GM12878 (cell line): ENCODE data around the gene FAHD1. TPM values are rescaled to one million over a fixed set of nuclear protein-coding genes. Genes with fewer than 3 reads are reported as not detected.

ENCODE experiments used
- ATAC-seq: fragments of 200-7000 bp; cut with Tn5 transposase; 3 replicates; pipeline ENCODE4 v1.9.1; 2020; ENCODE audit warnings: mild to moderate bottlenecking, moderate library complexity
- BruUV-seq: library from RNA; stranded (reverse); fragments of 400-500 nt; replicated peaks from 2 replicates; lab custom pipeline; 2021; lab: Mats Ljungman, UMichigan
- CTCF ChIA-PET: fragments of 300-600 bp; sonication (Branson Sonifier 250); formaldehyde crosslinking; extraction: SDS; loops from one replicate; lab custom pipeline; 2021; ENCODE audit warnings: inconsistent platforms; lab: Yijun Ruan, JAX
- POLR2A ChIA-PET: fragments of 350-600 bp; formaldehyde crosslinking; extraction: SDS; loops from one replicate; lab custom pipeline; 2021; ENCODE audit warnings: inconsistent platforms; lab: Charles Lee
- RAD21 ChIA-PET: fragments of 300-600 bp; sonication (Branson Sonifier 250); formaldehyde crosslinking; loops from one replicate; lab custom pipeline; 2023; ENCODE audit warnings: antibody characterized with exemption; ENCODE audit not compliant: unreplicated experiment; lab: Charles Lee
- SMC1A ChIA-PET: fragments of 300-600 bp; sonication (Branson Sonifier 250); formaldehyde crosslinking; loops from one replicate; lab custom pipeline; 2023; ENCODE audit not compliant: unreplicated experiment, uncharacterized antibody; lab: Charles Lee
- DNase-seq: peaks from one replicate; pipeline ENCODE4 v3.0.0-alpha.2; 2011; ENCODE audit warnings: low read depth, low spot score
- FAIRE-seq: peaks from 3 replicates; lab custom pipeline; 2011; peaks lifted over from hg19 to GRCh38; lab: Jason Lieb, UNC
- H2AFZ ChIP-seq: 2 replicates; pipeline ENCODE4 v1.6.0; 2011; ENCODE audit warnings: low read depth, low read length, control low read depth; ENCODE audit not compliant: control insufficient read depth
- H3K27ac ChIP-seq: 2 replicates; pipeline ENCODE4 v1.5.1; 2011; ENCODE audit warnings: control low read depth; ENCODE audit not compliant: control insufficient read depth, insufficient read depth
- H3K27me3 ChIP-seq, 2 experiments: replicated peaks in 1 of 2; 2 replicates each; pipeline versions ENCODE4 v1.6.0 to v1.6.1; 2011; ENCODE audit warnings: low read length in 1 of 2; ENCODE audit not compliant: control insufficient read depth in 2 of 2, insufficient read depth in 2 of 2
- H3K36me3 ChIP-seq, 2 experiments: 2 replicates each; pipeline ENCODE4 v1.5.1; 2011; ENCODE audit warnings: low read length in 1 of 2; ENCODE audit not compliant: control insufficient read depth in 2 of 2, insufficient read depth in 2 of 2
- H3K4me1 ChIP-seq: 2 replicates; pipeline ENCODE4 v1.6.1; 2011; ENCODE audit warnings: mild to moderate bottlenecking, low read length, moderate library complexity, mixed read lengths; ENCODE audit not compliant: control insufficient read depth, insufficient read depth
- H3K4me2 ChIP-seq: 2 replicates; pipeline ENCODE4 v1.6.0; 2011; ENCODE audit warnings: control low read depth; ENCODE audit not compliant: control insufficient read depth, insufficient read depth
- H3K4me3 ChIP-seq: fragments of 200-600 bp; sonication (generic); 2 replicates; pipeline ENCODE4 v1.5.1; 2016
- H3K79me2 ChIP-seq: 2 replicates; pipeline ENCODE4 v1.6.0; 2011; ENCODE audit warnings: low read length; ENCODE audit not compliant: control insufficient read depth, insufficient read depth
- H3K9ac ChIP-seq: 2 replicates; pipeline ENCODE4 v1.8.0; 2011; ENCODE audit warnings: low read length, control low read depth, mixed read lengths; ENCODE audit not compliant: control insufficient read depth, insufficient read depth
- H3K9me3 ChIP-seq: replicated peaks from 3 replicates; pipeline ENCODE4 v1.5.1; 2011; ENCODE audit warnings: mild to moderate bottlenecking, low read length; ENCODE audit not compliant: control insufficient read depth, insufficient read depth
- H4K20me1 ChIP-seq: 2 replicates; pipeline ENCODE4 v1.6.0; 2011; ENCODE audit not compliant: control insufficient read depth, insufficient read depth
- ATF2 ChIP-seq: IDR thresholded peaks from 2 replicates; pipeline ENCODE4 v1.6.1; 2012; ENCODE audit warnings: low read length, inconsistent platforms
- BACH1 ChIP-seq: fragments of 450-650 bp; IDR thresholded peaks from 2 replicates; pipeline ENCODE4 v1.6.1; 2017; ENCODE audit warnings: mild to moderate bottlenecking, borderline replicate concordance
- CBX5 ChIP-seq: sonication (generic); IDR thresholded peaks from 2 replicates; pipeline ENCODE4 v1.6.1; 2016; ENCODE audit warnings: low read depth, moderate library complexity, mild to moderate bottlenecking, inconsistent platforms
- EGR1 ChIP-seq, 2 experiments: IDR thresholded peaks; 1 replicate in 1 of 2; 2 replicates in 1 of 2; pipeline ENCODE4 v1.6.1; 2011 to 2012; ENCODE audit warnings: low read depth in 2 of 2, low read length in 2 of 2, borderline replicate concordance in 1 of 2, mild to moderate bottlenecking in 1 of 2, moderate library complexity in 1 of 2
- HSF1 ChIP-seq: fragments of 150-350 bp; IDR thresholded peaks from 2 replicates; pipeline ENCODE4 v1.6.1; 2014; ENCODE audit warnings: mild to moderate bottlenecking, low read depth, low read length
- IRF4 ChIP-seq: IDR thresholded peaks from 2 replicates; pipeline ENCODE4 v1.6.1; 2011; ENCODE audit warnings: low read depth, low read length
- NFYB ChIP-seq: IDR thresholded peaks from 2 replicates; pipeline ENCODE4 v1.6.1; 2011; ENCODE audit warnings: low read depth, mild to moderate bottlenecking, low read length, improper control_type of control experiment, moderate library complexity; ENCODE audit not compliant: insufficient read depth
- POU2F2 ChIP-seq: IDR thresholded peaks from 3 replicates; pipeline ENCODE4 v1.6.1; 2011; ENCODE audit warnings: low read depth, mild to moderate bottlenecking, low read length, borderline replicate concordance
- RB1 ChIP-seq: fragments of 450-650 bp; formaldehyde crosslinking; IDR thresholded peaks from 2 replicates; pipeline ENCODE4 v1.6.1; 2017; ENCODE audit warnings: mild to moderate bottlenecking, borderline replicate concordance
- SUZ12 ChIP-seq: fragments of 200-600 bp; sonication (generic); IDR thresholded peaks from one replicate; pipeline ENCODE4 v1.6.1; 2018; ENCODE audit warnings: antibody characterized with exemption, mild to moderate bottlenecking; ENCODE audit not compliant: unreplicated experiment
- TAF1 ChIP-seq: IDR thresholded peaks from 2 replicates; pipeline ENCODE4 v1.6.1; 2011; ENCODE audit warnings: mild to moderate bottlenecking, low read depth, low read length, borderline replicate concordance
- TCF3 ChIP-seq: IDR thresholded peaks from 2 replicates; pipeline ENCODE4 v1.6.1; 2012; ENCODE audit warnings: low read depth, mild to moderate bottlenecking, low read length, borderline replicate concordance; ENCODE audit not compliant: insufficient read depth
- WGBS: methylation state at CpG from one replicate; pipeline ENCODE4 v1.1.6; 2016; ENCODE audit warnings: low lambda C conversion rate; ENCODE audit not compliant: insufficient replicate concordance, insufficient coverage; ENCODE audit errors: missing lambda C conversion rate; 5-methylcytosine and 5-hydroxymethylcytosine counted together
- in situ Hi-C: fragments of 300-500 bp; cut with MboI; formaldehyde crosslinking; loops from 9 replicates; pipeline ENCODE4 v1.14.3; 2018; ENCODE audit warnings: mixed read lengths
- intact Hi-C: fragments of 100-400 bp; cut with micrococcal nuclease; formaldehyde crosslinking; loops from one replicate; pipeline ENCODE4 v1.14.2; 2022; ENCODE audit not compliant: unreplicated experiment
- polyA plus RNA-seq, 11 experiments: library from polyadenylated mRNA; depleted of rRNA in 4 of 11; unstranded in 6 of 11; stranded (reverse) in 5 of 11; fragments of >200 nt; fragmentation: Nextera tagmentation in 4 of 11; fragmentation: Illumina TruSeq in 1 of 11; extraction: Ambion mirVana in 4 of 11; extraction: Trizol in 1 of 11; gene quantifications; 1 replicate in 1 of 11; 2 replicates in 10 of 11; pipeline versions ENCODE4 v1.2.1 to v1.2.3, GENCODE V29; 2011 to 2016; ENCODE audit warnings: inconsistent platforms in 2 of 11, missing spikeins in 2 of 11, low read depth in 1 of 11
- total RNA-seq, 4 experiments: library from RNA; depleted of rRNA in 3 of 4; stranded (reverse); fragments of >200 nt in 3 of 4; fragmentation: Illumina TruSeq in 1 of 4; extraction: Trizol in 1 of 4; gene quantifications; 2 replicates each; pipeline versions ENCODE4 v1.2.1 to v1.2.3, GENCODE V29; 2013 to 2021

FAHD1 gene
- total and polyA plus RNA-seq, 10 of the 15 experiments (the other 5 are each of a cell fraction or from before 2014, with no cell fraction given) = 4.3 to 43.0 (median 18.8) TPM

- TF ChIP-seq HSF1 (no peak), EGR1 (IDR thresholded peaks at IDR 0.05; ENCODE audit: borderline replicate concordance in 1 of 2, low read depth in 2 of 2, low read length in 2 of 2) (0 out of 3 replicates have a peak, but pooled peaks of 1 of the 2 experiments have one; percentile 37), CBX5 (no peak)
These were observed 929 bp upstream of the FAHD1 start (continued) for GRCh38 chr16:1825864-1826690.

- no peaks in the 10 kb centered on the region for H3K36me3 ChIP-seq
- ChIA-PET SMC1A (no interaction called here), RAD21 (no interaction called here)
- DNase-seq (no peak), FAIRE-seq (no peak)
- peaks cover 4% of the 10 kb centered on the region; the same call in 1 of the 2 replicates for H3K4me1 ChIP-seq
- intact Hi-C loops = no loop called here
- no peak overlapping the region for H3K9ac ChIP-seq
- H2AFZ ChIP-seq = no peak overlapping the region
- TF ChIP-seq EGR1 (IDR thresholded peaks at IDR 0.05; ENCODE audit: borderline replicate concordance in 1 of 2, low read depth in 2 of 2, low read length in 2 of 2) = no peak
- TF ChIP-seq RB1 = no peak
- no peak for TF ChIP-seq SUZ12
- TF ChIP-seq POU2F2 = no peak
- TF ChIP-seq IRF4 = no peak
- no peak for TF ChIP-seq TCF3
- TF ChIP-seq NFYB = no peak
- no peak for TF ChIP-seq TAF1
- no peak for TF ChIP-seq BACH1
- no peak for TF ChIP-seq ATF2
- TF ChIP-seq, all 136 proteins: peak for 0
- ATAC-seq = no peak
- Histone ChIP-seq H3K27ac (no peak overlapping the region), H3K4me3 (peak overlapping the region; percentile 20; the same call in 1 of the 2 replicates), H3K79me2 (peaks cover 17% of the 10 kb centered on the region), H3K9me3 (no peaks in the 10 kb centered on the region), H4K20me1 (no peaks in the 10 kb centered on the region), H3K4me2 (peak overlapping the region; percentile 39), H3K27me3 (no peaks in the 10 kb centered on the region)
- WGBS = 55% methylated on average over 11 of the region's 11 CpGs
- no TSS peak for BruUV-seq
- ChIA-PET CTCF (no interaction called here), POLR2A (interaction anchor here (2.4 kb wide), 1 partner anchor 46 kb away, joined by 8 read pairs; the partner anchor contains the start of genes NUBP2 and SPSB3)
- in situ Hi-C loops = no loop called here
These were observed 1.8 kb downstream of the FAHD1 start for GRCh38 chr16:1828645-1829410.
